Ascending aorta (tissue), 2 donors: ENCODE results near the gene CALHM5. TPM values are rescaled to one million over a fixed set of nuclear protein-coding genes. Genes with fewer than 3 reads are reported as not detected.

ENCODE experiments used
- DNase-seq, 2 donors: peaks; one replicate each; pipeline ENCODE4 v3.0.0-alpha.2; 2019; ENCODE audit warnings: low spot score in 2 of 2
- H3K27ac ChIP-seq, 2 donors: fragments of 200-600 bp; sonication (generic); one replicate each; pipeline ENCODE4 v1.5.1; 2016 to 2017; ENCODE audit warnings: mild to moderate bottlenecking in 1 of 2
- H3K27me3 ChIP-seq: fragments of 200-600 bp; sonication (generic); one replicate; pipeline ENCODE4 v1.5.1; 2017
- H3K36me3 ChIP-seq, 2 donors: fragments of 200-600 bp; sonication (generic); one replicate each; pipeline ENCODE4 v1.5.1; 2016
- H3K4me1 ChIP-seq, 2 donors: fragments of 200-600 bp; sonication (generic); one replicate each; pipeline ENCODE4 v1.5.1; 2016 to 2017; ENCODE audit warnings: mild to moderate bottlenecking in 1 of 2
- H3K4me3 ChIP-seq, 2 donors: fragments of 200-600 bp; sonication (generic); one replicate each; pipeline ENCODE4 v1.5.1; 2016 to 2017; ENCODE audit warnings: mild to moderate bottlenecking in 1 of 2
- H3K9me3 ChIP-seq, 2 donors: fragments of 200-600 bp; sonication (generic); one replicate each; pipeline ENCODE4 v1.5.1; 2016
- intact Hi-C: fragments of 100-400 bp; cut with DNase I; formaldehyde crosslinking; loops from one replicate; pipeline ENCODE4 v1.15.1; 2023
- total RNA-seq: library from RNA; depleted of rRNA; stranded (reverse); fragments of >200 nt; gene quantifications from one replicate; pipeline ENCODE4 v1.1.0, GENCODE V29; 2016
- TF ChIP-seq, protein P1 (sequence below), 3 experiments: fragments of 200-600 bp in 2 of 3; fragments of 450-650 bp in 1 of 3; sonication (generic) in 2 of 3; IDR thresholded peaks; one replicate each; pipeline ENCODE4 v1.5.1; 2016 to 2019; ENCODE audit warnings: antibody characterized with exemption in 3 of 3, mild to moderate bottlenecking in 1 of 3, moderate library complexity in 1 of 3

The CALHM5 gene
- total RNA-seq, 1 donor from 2014 or later = 3.4 TPM

DNA sequence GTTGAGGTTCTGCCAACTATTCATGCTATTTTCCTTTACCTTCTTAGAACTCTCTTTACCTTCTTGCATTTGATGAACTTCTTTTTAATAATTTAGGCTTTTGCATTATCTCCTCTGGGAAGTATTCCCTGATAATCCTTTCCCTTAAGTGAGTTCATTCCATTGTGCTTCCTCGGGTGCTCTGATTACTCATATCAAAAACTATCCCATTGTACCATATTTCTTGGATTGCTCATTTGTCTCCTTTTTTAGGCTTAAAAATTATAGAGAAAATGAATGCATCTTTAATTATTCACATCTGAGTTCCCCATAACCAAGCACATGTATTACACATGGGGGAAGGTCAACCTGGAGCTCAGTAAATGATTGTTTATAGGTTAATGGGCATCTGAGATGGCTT is 44.6 kb downstream of the CALHM5 start:
- no peak for DNase-seq
- intact Hi-C loops = no loop called here

DNA sequence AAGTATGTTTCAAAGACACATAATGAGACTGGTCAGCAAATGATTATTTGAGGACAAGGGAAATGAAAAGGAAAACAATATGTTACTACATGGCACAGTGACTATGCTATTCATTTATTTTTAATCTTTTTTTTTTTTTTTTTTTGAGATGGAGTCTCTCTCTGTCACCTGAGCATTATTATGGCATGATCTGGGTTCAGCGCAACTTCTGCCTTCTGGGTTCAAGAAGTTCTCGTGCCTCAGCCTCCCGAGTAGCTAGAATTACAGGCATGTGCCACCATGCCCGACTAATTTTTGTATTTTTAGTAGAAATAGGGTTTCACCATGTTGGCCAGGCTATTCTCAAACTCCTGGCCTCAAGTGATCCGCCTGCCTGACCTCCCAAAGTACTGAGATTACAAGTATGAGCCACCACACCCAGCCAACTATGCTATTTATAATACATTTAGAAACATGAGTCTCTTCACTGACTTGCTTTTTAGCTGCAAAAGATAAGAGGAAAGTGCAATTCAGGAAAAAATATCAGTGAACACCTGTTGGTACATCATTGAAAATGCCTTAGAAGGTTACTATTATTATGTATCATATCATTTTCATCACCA is 45.5 kb downstream of the CALHM5 start:
- Histone ChIP-seq H3K27me3 (no peaks in the 10 kb centered on the region), H3K27ac (no peak overlapping the region), H3K9me3 (no peaks in the 10 kb centered on the region), H3K4me3 (no peak overlapping the region), H3K36me3 (no peaks in the 10 kb centered on the region), H3K4me1 (no peaks in the 10 kb centered on the region)
- TF ChIP-seq, protein P1, sequence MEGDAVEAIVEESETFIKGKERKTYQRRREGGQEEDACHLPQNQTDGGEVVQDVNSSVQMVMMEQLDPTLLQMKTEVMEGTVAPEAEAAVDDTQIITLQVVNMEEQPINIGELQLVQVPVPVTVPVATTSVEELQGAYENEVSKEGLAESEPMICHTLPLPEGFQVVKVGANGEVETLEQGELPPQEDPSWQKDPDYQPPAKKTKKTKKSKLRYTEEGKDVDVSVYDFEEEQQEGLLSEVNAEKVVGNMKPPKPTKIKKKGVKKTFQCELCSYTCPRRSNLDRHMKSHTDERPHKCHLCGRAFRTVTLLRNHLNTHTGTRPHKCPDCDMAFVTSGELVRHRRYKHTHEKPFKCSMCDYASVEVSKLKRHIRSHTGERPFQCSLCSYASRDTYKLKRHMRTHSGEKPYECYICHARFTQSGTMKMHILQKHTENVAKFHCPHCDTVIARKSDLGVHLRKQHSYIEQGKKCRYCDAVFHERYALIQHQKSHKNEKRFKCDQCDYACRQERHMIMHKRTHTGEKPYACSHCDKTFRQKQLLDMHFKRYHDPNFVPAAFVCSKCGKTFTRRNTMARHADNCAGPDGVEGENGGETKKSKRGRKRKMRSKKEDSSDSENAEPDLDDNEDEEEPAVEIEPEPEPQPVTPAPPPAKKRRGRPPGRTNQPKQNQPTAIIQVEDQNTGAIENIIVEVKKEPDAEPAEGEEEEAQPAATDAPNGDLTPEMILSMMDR (IDR thresholded peaks at IDR 0.05) = no peak
- no peak for DNase-seq
- intact Hi-C loops = no loop called here

More for the DNA sequence above, 44.6 kb downstream of the CALHM5 start:
- Histone ChIP-seq H3K4me3 (no peak overlapping the region), H3K27me3 (no peaks in the 10 kb centered on the region), H3K36me3 (no peaks in the 10 kb centered on the region), H3K4me1 (no peaks in the 10 kb centered on the region), H3K27ac (no peak overlapping the region), H3K9me3 (no peaks in the 10 kb centered on the region)
- TF ChIP-seq, protein P1 (IDR thresholded peaks at IDR 0.05) = no peak

DNA sequence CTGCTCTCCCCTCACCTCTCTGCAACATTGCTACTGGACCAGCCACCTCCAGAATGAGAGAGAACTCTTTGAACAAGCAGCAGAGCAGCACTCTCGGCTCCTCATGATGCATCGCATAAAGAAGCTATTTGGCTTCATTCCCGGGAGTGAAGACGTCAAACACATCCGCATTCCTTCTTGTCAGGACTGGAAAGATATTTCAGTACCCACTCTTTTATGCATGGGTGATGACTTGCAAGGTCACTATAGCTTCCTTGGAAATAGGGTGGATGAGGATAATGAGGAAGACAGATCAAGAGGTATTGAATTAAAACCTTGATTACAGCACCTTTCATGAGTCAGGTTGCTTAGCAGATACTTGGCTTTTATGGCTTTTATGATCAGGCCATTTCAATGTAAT is 46.5 kb downstream of the CALHM5 start:
- no peaks in the 10 kb centered on the region for H3K9me3 ChIP-seq
- intact Hi-C loops = no loop called here
- no peaks in the 10 kb centered on the region for H3K27me3 ChIP-seq

DNA sequence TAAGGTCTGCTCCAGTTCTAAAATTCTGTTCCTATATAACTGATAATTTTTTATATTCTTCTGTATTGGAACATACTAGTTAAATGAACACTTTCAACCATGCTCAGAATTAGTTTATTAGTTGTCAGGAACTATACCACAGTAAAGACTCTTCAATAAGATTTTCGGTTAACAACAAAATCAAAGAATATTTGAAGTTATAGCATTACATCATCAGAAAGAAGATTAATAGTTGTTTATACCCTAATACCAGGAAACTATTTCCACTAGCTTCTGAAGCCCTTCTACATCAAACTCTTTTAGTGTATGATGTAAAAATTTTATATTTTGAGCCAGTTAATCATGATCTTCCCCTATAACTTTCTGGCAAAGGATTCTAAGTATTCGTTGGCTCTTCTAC is 48.7 kb downstream of the CALHM5 start:
- H3K27me3 ChIP-seq = no peaks in the 10 kb centered on the region
- TF ChIP-seq, protein P1 (IDR thresholded peaks at IDR 0.05) = no peak
- no peak overlapping the region for H3K27ac ChIP-seq
- no peaks in the 10 kb centered on the region for H3K36me3 ChIP-seq
- no peak overlapping the region for H3K4me3 ChIP-seq
- no peaks in the 10 kb centered on the region for H3K4me1 ChIP-seq
- intact Hi-C loops = loop anchor here (5.0 kb wide), 1 partner anchor 343 kb away; no protein-coding TSS in a partner anchor
- H3K9me3 ChIP-seq = no peaks in the 10 kb centered on the region
- DNase-seq = no peak

More for the DNA sequence above, 46.5 kb downstream of the CALHM5 start:
- no peak overlapping the region for H3K27ac ChIP-seq
- TF ChIP-seq, protein P1 (IDR thresholded peaks at IDR 0.05) = no peak
- H3K4me3 ChIP-seq = no peak overlapping the region
- no peak for DNase-seq
- no peaks in the 10 kb centered on the region for H3K4me1 ChIP-seq
- H3K36me3 ChIP-seq = no peaks in the 10 kb centered on the region

DNA sequence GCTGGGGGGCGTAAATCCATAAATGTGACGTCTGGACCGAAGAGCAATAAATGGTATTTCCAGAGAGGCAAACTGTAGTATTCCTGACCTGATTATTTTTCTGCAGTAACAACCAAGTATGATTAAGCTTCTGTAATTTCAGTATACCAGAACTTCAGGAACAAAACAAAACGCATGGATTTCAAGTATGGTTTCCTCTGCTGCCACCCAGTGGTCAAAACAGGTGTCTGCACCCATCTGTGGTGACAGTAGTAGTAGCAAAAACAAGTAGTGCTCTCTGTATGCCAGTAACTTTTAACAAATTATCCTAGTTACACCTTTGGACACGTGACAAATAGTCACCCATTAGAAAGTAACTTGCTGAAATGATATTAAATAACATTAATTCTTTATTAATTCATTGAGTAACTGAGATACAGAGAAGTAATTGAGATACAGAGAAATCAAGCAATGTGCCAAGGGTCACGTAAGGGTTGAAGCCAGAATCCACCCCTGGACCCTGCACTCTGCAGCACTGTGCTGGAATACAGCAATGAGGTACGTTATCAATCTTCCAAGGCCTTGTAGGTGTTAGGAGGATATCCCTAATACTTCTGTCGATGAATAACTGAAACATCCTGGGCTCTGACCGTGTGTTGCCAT is 50.1 kb downstream of the CALHM5 start:
- Histone ChIP-seq H3K27me3 (no peaks in the 10 kb centered on the region), H3K36me3 (no peaks in the 10 kb centered on the region), H3K4me1 (no peaks in the 10 kb centered on the region), H3K4me3 (peak overlapping the region in 1 of 2 donors; percentile 43), H3K27ac (no peak overlapping the region), H3K9me3 (no peaks in the 10 kb centered on the region)
- TF ChIP-seq, protein P1 (IDR thresholded peaks at IDR 0.05) = peak; percentile 75 to 91 (median 89)
- peak; percentile 31 to 88 for DNase-seq
- intact Hi-C loops = loop anchor here (1.0 to 5.0 kb wide), 3 partner anchors 25 to 344 kb away; no protein-coding TSS in a partner anchor
